ENCODE measurements around the gene CD101.

CD101 gene

DNA sequence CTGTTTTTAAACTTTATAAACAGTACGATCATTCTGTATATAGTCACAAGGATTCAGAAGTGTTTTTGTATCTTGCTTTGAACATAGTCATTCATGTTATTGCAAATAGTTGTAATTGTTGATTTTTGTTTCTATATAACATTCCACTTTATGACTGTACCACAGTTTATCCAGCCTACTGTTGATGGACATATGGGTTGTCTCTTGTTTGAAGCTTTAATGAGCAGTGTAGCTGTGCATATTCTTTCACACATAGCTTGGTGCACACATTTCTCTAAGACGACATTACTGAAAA, 6.1 kb downstream of the CD101 start:
- no peaks in the 10 kb centered on the region for H3K27me3 ChIP-seq (ENCODE audit: control insufficient read depth in 3 of 3, insufficient read depth in 3 of 3, low read depth in 1 of 3, low read length in 3 of 3)
- no peak overlapping the region for H3K4me3 ChIP-seq (ENCODE audit: low read length in 2 of 2)
- H3K79me1 ChIP-seq (ENCODE audit: low read depth, low read length): no peaks in the 10 kb centered on the region
- DNase-seq (ENCODE audit: low spot score): no peak
- H2BK15ac ChIP-seq (ENCODE audit: low read length): no peak overlapping the region
- H2AFZ ChIP-seq (ENCODE audit: low read length): no peak overlapping the region
- no peak overlapping the region for H3K9ac ChIP-seq (ENCODE audit: low read depth, low read length, poor library complexity)
- H3K36me3 ChIP-seq (replicated peaks in 1 of 2; ENCODE audit: control insufficient read depth in 2 of 2, insufficient read depth in 2 of 2, low read length in 2 of 2): no peaks in the 10 kb centered on the region
- H3K14ac ChIP-seq (ENCODE audit: low read length): no peak overlapping the region
- H4K8ac ChIP-seq (ENCODE audit: low read depth, low read length): no peak overlapping the region
- H2BK120ac ChIP-seq (ENCODE audit: low read depth, low read length): no peak overlapping the region
- peaks cover 0 to 6% of the 10 kb centered on the region in 2 donors for H3K4me1 ChIP-seq (ENCODE audit: control insufficient read depth in 2 of 2, insufficient read depth in 1 of 2, low read depth in 1 of 2, low read length in 2 of 2)
- no peak overlapping the region for H4K91ac ChIP-seq (ENCODE audit: low read depth, low read length, poor library complexity)
- H2BK12ac ChIP-seq (ENCODE audit: low read length): no peak overlapping the region
- H2AK5ac ChIP-seq (ENCODE audit: low read depth, low read length): no peak overlapping the region
- H3K23ac ChIP-seq (ENCODE audit: low read depth, low read length, poor library complexity): no peak overlapping the region
- no peak overlapping the region for H2BK5ac ChIP-seq (ENCODE audit: low read length)
- no CpG with 5 or more reads among the region's 2 CpGs for WGBS, 2 donors (ENCODE audit: extremely low coverage in 2 of 2, insufficient read length in 2 of 2, insufficient replicate concordance in 1 of 2)
- no peaks in the 10 kb centered on the region for H3K9me3 ChIP-seq (replicated peaks in 1 of 2; ENCODE audit: control insufficient read depth in 2 of 2, insufficient read depth in 1 of 2, low read depth in 1 of 2, low read length in 2 of 2)
- H3K18ac ChIP-seq (ENCODE audit: low read length): no peak overlapping the region
- H3K4ac ChIP-seq (ENCODE audit: low read length): no peak overlapping the region
- no peak overlapping the region for H3K27ac ChIP-seq (replicated peaks; ENCODE audit: low read length)
- no peak overlapping the region for H3K4me2 ChIP-seq (ENCODE audit: insufficient read depth, low read length, poor library complexity, severe bottlenecking)

DNA sequence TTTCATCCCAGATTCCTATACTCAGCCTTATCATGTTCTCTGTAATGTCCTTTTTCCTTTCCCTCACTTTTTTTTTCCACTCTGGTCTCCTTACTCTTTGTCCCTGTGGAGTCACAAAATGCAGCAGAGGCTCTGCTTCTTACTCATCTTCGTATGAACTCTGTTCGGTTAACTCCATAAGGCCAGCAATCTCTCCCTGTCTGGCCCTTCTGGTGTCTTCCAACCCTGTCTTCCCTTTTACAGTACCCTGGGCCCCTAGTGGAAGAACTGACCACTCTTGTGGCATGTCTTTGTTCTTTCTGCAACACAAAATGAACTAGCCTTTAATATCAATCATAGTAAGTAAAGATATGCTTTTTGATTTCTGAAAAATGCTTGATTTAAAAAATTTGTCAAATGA, 7.1 kb downstream of the CD101 start:
- Histone ChIP-seq H2BK15ac (ENCODE audit: low read length) (no peak overlapping the region), H2AFZ (ENCODE audit: low read length) (peak overlapping the region; percentile 19), H3K9me3 (replicated peaks in 1 of 2; ENCODE audit: control insufficient read depth in 2 of 2, insufficient read depth in 1 of 2, low read depth in 1 of 2, low read length in 2 of 2) (no peaks in the 10 kb centered on the region), H3K4me3 (ENCODE audit: low read length in 2 of 2) (no peak overlapping the region), H3K18ac (ENCODE audit: low read length) (no peak overlapping the region), H3K27me3 (ENCODE audit: control insufficient read depth in 3 of 3, insufficient read depth in 3 of 3, low read depth in 1 of 3, low read length in 3 of 3) (no peaks in the 10 kb centered on the region), H4K8ac (ENCODE audit: low read depth, low read length) (no peak overlapping the region), H3K14ac (ENCODE audit: low read length) (no peak overlapping the region), H4K91ac (ENCODE audit: low read depth, low read length, poor library complexity) (no peak overlapping the region), H2BK5ac (ENCODE audit: low read length) (no peak overlapping the region), H3K36me3 (replicated peaks in 1 of 2; ENCODE audit: control insufficient read depth in 2 of 2, insufficient read depth in 2 of 2, low read length in 2 of 2) (no peaks in the 10 kb centered on the region), H3K27ac (replicated peaks; ENCODE audit: low read length) (no peak overlapping the region), H3K9ac (ENCODE audit: low read depth, low read length, poor library complexity) (no peak overlapping the region), H2AK5ac (ENCODE audit: low read depth, low read length) (no peak overlapping the region), H3K4me2 (ENCODE audit: insufficient read depth, low read length, poor library complexity, severe bottlenecking) (no peak overlapping the region), H2BK120ac (ENCODE audit: low read depth, low read length) (no peak overlapping the region), H3K4me1 (ENCODE audit: control insufficient read depth in 2 of 2, insufficient read depth in 1 of 2, low read depth in 1 of 2, low read length in 2 of 2) (peaks cover 0 to 6% of the 10 kb centered on the region in 2 donors), H3K4ac (ENCODE audit: low read length) (no peak overlapping the region), H3K79me1 (ENCODE audit: low read depth, low read length) (no peaks in the 10 kb centered on the region), H3K23ac (ENCODE audit: low read depth, low read length, poor library complexity) (no peak overlapping the region), H2BK12ac (ENCODE audit: low read length) (no peak overlapping the region)
- no CpG with 5 or more reads among the region's 2 CpGs for WGBS, 2 donors (ENCODE audit: extremely low coverage in 2 of 2, insufficient read length in 2 of 2, insufficient replicate concordance in 1 of 2)
- DNase-seq (ENCODE audit: low spot score): no peak

DNA sequence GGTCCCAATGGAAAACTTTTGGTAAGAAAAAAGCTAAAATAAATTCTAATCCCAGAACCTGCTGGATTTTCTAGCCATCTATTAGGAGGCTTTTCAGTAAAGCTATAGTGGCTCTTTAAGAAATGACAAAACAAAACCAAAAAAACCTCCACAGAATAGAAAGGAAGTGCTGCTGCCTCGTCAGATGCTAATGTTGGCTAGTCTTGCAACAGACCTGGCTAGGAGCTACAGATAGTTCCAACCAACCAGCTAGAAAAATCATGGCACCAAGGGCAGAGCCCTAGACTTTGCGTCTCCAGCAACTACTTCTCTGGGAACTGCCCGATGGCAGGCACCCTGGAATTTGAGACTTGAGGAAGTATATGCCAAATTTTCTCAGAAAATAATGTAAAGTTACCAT, 7.6 kb downstream of the CD101 start:
- Histone ChIP-seq H3K4me1 (ENCODE audit: control insufficient read depth in 2 of 2, insufficient read depth in 1 of 2, low read depth in 1 of 2, low read length in 2 of 2) (peaks cover 0 to 6% of the 10 kb centered on the region in 2 donors), H3K14ac (ENCODE audit: low read length) (no peak overlapping the region), H2BK5ac (ENCODE audit: low read length) (no peak overlapping the region), H4K91ac (ENCODE audit: low read depth, low read length, poor library complexity) (no peak overlapping the region), H3K27me3 (ENCODE audit: control insufficient read depth in 3 of 3, insufficient read depth in 3 of 3, low read depth in 1 of 3, low read length in 3 of 3) (no peaks in the 10 kb centered on the region), H2BK12ac (ENCODE audit: low read length) (no peak overlapping the region), H3K36me3 (replicated peaks in 1 of 2; ENCODE audit: control insufficient read depth in 2 of 2, insufficient read depth in 2 of 2, low read length in 2 of 2) (no peaks in the 10 kb centered on the region), H3K4me2 (ENCODE audit: insufficient read depth, low read length, poor library complexity, severe bottlenecking) (no peak overlapping the region), H2BK120ac (ENCODE audit: low read depth, low read length) (no peak overlapping the region), H3K23ac (ENCODE audit: low read depth, low read length, poor library complexity) (no peak overlapping the region), H2AFZ (ENCODE audit: low read length) (no peak overlapping the region), H3K18ac (ENCODE audit: low read length) (no peak overlapping the region), H3K79me1 (ENCODE audit: low read depth, low read length) (no peaks in the 10 kb centered on the region), H3K4ac (ENCODE audit: low read length) (no peak overlapping the region), H2BK15ac (ENCODE audit: low read length) (no peak overlapping the region), H3K9ac (ENCODE audit: low read depth, low read length, poor library complexity) (no peak overlapping the region), H4K8ac (ENCODE audit: low read depth, low read length) (no peak overlapping the region), H2AK5ac (ENCODE audit: low read depth, low read length) (no peak overlapping the region), H3K9me3 (replicated peaks in 1 of 2; ENCODE audit: control insufficient read depth in 2 of 2, insufficient read depth in 1 of 2, low read depth in 1 of 2, low read length in 2 of 2) (no peaks in the 10 kb centered on the region), H3K27ac (replicated peaks; ENCODE audit: low read length) (no peak overlapping the region), H3K4me3 (ENCODE audit: low read length in 2 of 2) (no peak overlapping the region)
- WGBS, 2 donors (ENCODE audit: extremely low coverage in 2 of 2, insufficient read length in 2 of 2, insufficient replicate concordance in 1 of 2): no CpG with 5 or more reads among the region's 3 CpGs
- DNase-seq (ENCODE audit: low spot score): no peak

DNA sequence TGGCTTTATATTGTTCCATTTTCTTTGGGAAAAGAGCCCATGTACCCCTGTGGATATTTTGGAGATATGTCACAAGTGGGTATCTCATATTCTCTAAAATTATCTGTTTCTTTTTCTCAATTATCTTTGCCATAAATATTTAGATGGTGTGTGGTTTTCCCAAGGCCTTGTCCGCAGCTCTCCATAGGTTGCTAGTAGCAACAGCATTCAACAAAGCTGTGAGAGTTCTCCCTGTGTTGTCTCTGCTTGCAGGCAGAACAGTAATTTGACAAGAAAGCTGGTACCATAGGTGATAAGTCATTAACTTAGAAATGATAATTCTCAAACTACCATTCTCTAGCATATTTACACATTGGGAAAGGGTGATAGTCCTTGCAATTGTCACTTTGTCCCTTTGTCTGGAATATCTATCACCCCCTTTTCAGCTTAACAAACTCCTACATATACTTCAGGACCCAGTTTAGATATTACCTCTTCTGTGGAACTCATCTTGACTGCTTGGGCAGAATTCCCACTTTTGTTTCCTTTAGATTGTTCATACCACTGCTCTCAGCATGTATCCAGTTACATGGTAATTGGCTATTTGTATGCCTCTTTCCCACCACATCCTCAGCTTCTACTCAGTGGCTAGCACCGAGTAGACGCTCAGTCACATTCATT, 8.9 kb downstream of the CD101 start:
- Histone ChIP-seq H3K4me1 (ENCODE audit: control insufficient read depth in 2 of 2, insufficient read depth in 1 of 2, low read depth in 1 of 2, low read length in 2 of 2) (peaks cover 0 to 6% of the 10 kb centered on the region in 2 donors), H2AK5ac (ENCODE audit: low read depth, low read length) (no peak overlapping the region), H3K4ac (ENCODE audit: low read length) (no peak overlapping the region), H3K27me3 (ENCODE audit: control insufficient read depth in 3 of 3, insufficient read depth in 3 of 3, low read depth in 1 of 3, low read length in 3 of 3) (no peaks in the 10 kb centered on the region), H3K27ac (replicated peaks; ENCODE audit: low read length) (no peak overlapping the region), H2BK15ac (ENCODE audit: low read length) (no peak overlapping the region), H3K79me1 (ENCODE audit: low read depth, low read length) (no peaks in the 10 kb centered on the region), H3K4me2 (ENCODE audit: insufficient read depth, low read length, poor library complexity, severe bottlenecking) (no peak overlapping the region), H3K23ac (ENCODE audit: low read depth, low read length, poor library complexity) (no peak overlapping the region), H3K9me3 (replicated peaks in 1 of 2; ENCODE audit: control insufficient read depth in 2 of 2, insufficient read depth in 1 of 2, low read depth in 1 of 2, low read length in 2 of 2) (no peaks in the 10 kb centered on the region), H2BK12ac (ENCODE audit: low read length) (no peak overlapping the region), H2BK120ac (ENCODE audit: low read depth, low read length) (no peak overlapping the region), H2AFZ (ENCODE audit: low read length) (no peak overlapping the region), H2BK5ac (ENCODE audit: low read length) (no peak overlapping the region), H4K91ac (ENCODE audit: low read depth, low read length, poor library complexity) (no peak overlapping the region), H3K14ac (ENCODE audit: low read length) (no peak overlapping the region), H3K4me3 (ENCODE audit: low read length in 2 of 2) (no peak overlapping the region), H3K36me3 (replicated peaks in 1 of 2; ENCODE audit: control insufficient read depth in 2 of 2, insufficient read depth in 2 of 2, low read length in 2 of 2) (no peaks in the 10 kb centered on the region), H3K18ac (ENCODE audit: low read length) (no peak overlapping the region), H4K8ac (ENCODE audit: low read depth, low read length) (no peak overlapping the region), H3K9ac (ENCODE audit: low read depth, low read length, poor library complexity) (no peak overlapping the region)
- no CpG with 5 or more reads among the region's 3 CpGs for WGBS, 2 donors (ENCODE audit: extremely low coverage in 2 of 2, insufficient read length in 2 of 2, insufficient replicate concordance in 1 of 2)
- DNase-seq (ENCODE audit: low spot score): no peak

Measured in neuronal stem cell (in vitro differentiated cells).